ENCODE results near the gene SLC40A1.

Gene SLC40A1, protein sequence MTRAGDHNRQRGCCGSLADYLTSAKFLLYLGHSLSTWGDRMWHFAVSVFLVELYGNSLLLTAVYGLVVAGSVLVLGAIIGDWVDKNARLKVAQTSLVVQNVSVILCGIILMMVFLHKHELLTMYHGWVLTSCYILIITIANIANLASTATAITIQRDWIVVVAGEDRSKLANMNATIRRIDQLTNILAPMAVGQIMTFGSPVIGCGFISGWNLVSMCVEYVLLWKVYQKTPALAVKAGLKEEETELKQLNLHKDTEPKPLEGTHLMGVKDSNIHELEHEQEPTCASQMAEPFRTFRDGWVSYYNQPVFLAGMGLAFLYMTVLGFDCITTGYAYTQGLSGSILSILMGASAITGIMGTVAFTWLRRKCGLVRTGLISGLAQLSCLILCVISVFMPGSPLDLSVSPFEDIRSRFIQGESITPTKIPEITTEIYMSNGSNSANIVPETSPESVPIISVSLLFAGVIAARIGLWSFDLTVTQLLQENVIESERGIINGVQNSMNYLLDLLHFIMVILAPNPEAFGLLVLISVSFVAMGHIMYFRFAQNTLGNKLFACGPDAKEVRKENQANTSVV

DNA sequence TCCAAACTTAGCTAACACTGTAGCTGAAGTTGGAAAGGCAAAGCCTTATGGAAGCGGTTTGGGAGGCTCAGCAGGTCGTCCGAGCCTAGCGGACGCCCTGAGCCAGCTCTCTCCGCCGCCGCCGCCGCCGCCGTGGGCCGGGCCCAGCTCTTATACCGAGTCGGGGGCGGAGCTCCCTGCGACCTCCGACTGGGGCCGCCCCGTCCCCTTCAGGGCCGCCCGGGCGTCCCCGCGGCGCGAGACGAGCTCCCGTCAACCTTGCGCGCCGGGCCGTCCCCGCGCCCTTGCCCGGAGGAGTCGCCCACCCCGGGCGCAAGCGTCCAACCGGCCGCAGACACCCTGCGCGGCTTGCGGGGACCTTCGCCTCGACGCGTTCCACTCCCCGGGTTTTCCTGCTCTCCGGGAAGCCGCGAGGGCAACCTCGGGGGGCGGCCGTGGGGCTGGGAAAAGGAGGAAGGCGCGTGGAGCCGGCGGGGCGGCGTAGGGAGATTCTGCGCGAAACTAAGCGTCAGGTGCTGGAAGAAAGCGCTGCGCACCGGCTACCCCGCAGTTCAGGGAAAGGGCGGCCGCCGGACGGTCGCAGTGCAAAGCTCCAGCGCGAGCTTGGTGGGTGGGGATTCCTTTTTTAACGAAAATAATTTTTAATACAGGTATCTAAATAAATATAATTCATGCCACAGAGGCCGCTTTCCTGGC, at the start of gene SLC40A1:
TSS of gene SLC40A1 (minus strand) at position 129 of the 696 bp plus-strand sequence. CDS start 326 bp downstream, outside the sequence.
- peak within 1 kb of the TSS; percentile 87 to 97 (median 92) for H3K4me3 ChIP-seq (ENCODE audit: low read depth in 1 of 5, low read length in 5 of 5)
- peak within 1 kb of the TSS; percentile 90 for H3K27ac ChIP-seq (ENCODE audit: low read depth, low read length)
- H3K27me3 ChIP-seq (ENCODE audit: control insufficient read depth in 5 of 5, insufficient read depth in 4 of 5, low read length in 5 of 5) = no peaks in the 10 kb centered on the region
- peak within 1 kb of the TSS; percentile 66 to 82 (median 81) for H3K9ac ChIP-seq (ENCODE audit: low read length in 5 of 5)
- H3K9me3 ChIP-seq (ENCODE audit: control insufficient read depth in 5 of 5, low read length in 5 of 5) = no peaks in the 10 kb centered on the region
- peaks cover 7 to 54% (median 53%) of the 10 kb centered on the region in 5 donors for H3K4me1 ChIP-seq (ENCODE audit: control insufficient read depth in 5 of 5, insufficient read depth in 5 of 5, low read length in 5 of 5)
- peaks cover 0 to 5% (median 4%) of the 10 kb centered on the region in 5 donors for H3K36me3 ChIP-seq (ENCODE audit: control insufficient read depth in 5 of 5, insufficient read depth in 5 of 5, low read length in 5 of 5)

GRCh38 chr2:189629531-189630453, 49.2 kb upstream of the SLC40A1 start:
- no peak overlapping the region for H3K4me3 ChIP-seq (ENCODE audit: low read depth in 1 of 5, low read length in 5 of 5)
- no peak overlapping the region for H3K9ac ChIP-seq (ENCODE audit: low read length in 5 of 5)
- no peaks in the 10 kb centered on the region for H3K4me1 ChIP-seq (ENCODE audit: control insufficient read depth in 5 of 5, insufficient read depth in 5 of 5, low read length in 5 of 5)
- no peaks in the 10 kb centered on the region for H3K9me3 ChIP-seq (ENCODE audit: control insufficient read depth in 5 of 5, low read length in 5 of 5)
- no peaks in the 10 kb centered on the region for H3K27me3 ChIP-seq (ENCODE audit: control insufficient read depth in 5 of 5, insufficient read depth in 4 of 5, low read length in 5 of 5)
- H3K27ac ChIP-seq (ENCODE audit: low read depth, low read length) = no peak overlapping the region
- H3K36me3 ChIP-seq (ENCODE audit: control insufficient read depth in 5 of 5, insufficient read depth in 5 of 5, low read length in 5 of 5) = no peaks in the 10 kb centered on the region

DNA sequence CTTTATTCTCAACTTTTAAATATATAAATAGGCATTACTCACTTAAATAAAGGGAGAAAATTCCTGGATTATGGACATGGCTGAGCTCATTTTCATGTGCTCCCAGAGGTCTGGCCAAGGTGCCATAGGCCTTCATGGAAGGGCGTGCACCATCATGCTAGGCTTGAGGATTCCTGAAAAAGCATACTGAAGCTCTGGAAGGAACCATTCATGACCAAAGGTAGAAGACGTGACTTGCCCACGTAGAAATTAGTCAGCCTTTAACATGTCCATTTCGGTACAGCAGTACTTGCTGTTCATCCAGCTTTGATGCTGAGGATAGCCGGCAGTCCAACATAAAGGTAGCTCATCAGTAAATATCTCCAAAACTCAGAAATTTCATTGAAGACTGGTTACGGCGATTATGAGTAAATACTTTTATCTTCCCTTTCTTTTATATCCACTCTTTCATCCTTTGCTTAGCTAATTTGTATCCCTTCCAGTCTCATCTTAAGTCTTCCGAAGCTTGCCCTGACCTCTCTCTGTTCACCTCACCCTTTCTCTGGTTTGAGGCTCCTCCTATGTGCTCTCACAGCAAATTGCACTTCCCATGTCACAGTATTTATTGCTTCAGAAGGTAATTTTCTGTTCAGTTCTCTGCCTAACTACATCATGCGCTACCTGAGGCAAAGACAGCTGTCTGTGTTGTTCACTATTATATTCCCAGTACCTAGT, 48.4 kb upstream of the SLC40A1 start:
- H3K36me3 ChIP-seq (ENCODE audit: control insufficient read depth in 5 of 5, insufficient read depth in 5 of 5, low read length in 5 of 5) = no peaks in the 10 kb centered on the region
- H3K9ac ChIP-seq (ENCODE audit: low read length in 5 of 5) = no peak overlapping the region
- H3K9me3 ChIP-seq (ENCODE audit: control insufficient read depth in 5 of 5, low read length in 5 of 5) = no peaks in the 10 kb centered on the region
- H3K4me1 ChIP-seq (ENCODE audit: control insufficient read depth in 5 of 5, insufficient read depth in 5 of 5, low read length in 5 of 5) = no peaks in the 10 kb centered on the region
- H3K4me3 ChIP-seq (ENCODE audit: low read depth in 1 of 5, low read length in 5 of 5) = no peak overlapping the region
- no peak overlapping the region for H3K27ac ChIP-seq (ENCODE audit: low read depth, low read length)
- H3K27me3 ChIP-seq (ENCODE audit: control insufficient read depth in 5 of 5, insufficient read depth in 4 of 5, low read length in 5 of 5) = no peaks in the 10 kb centered on the region

GRCh38 chr2:189627789-189628188, 47.2 kb upstream of the SLC40A1 start:
- Histone ChIP-seq H3K4me1 (ENCODE audit: control insufficient read depth in 5 of 5, insufficient read depth in 5 of 5, low read length in 5 of 5) (no peaks in the 10 kb centered on the region), H3K9me3 (ENCODE audit: control insufficient read depth in 5 of 5, low read length in 5 of 5) (no peaks in the 10 kb centered on the region), H3K27me3 (ENCODE audit: control insufficient read depth in 5 of 5, insufficient read depth in 4 of 5, low read length in 5 of 5) (no peaks in the 10 kb centered on the region), H3K27ac (ENCODE audit: low read depth, low read length) (no peak overlapping the region), H3K9ac (ENCODE audit: low read length in 5 of 5) (no peak overlapping the region), H3K4me3 (ENCODE audit: low read depth in 1 of 5, low read length in 5 of 5) (no peak overlapping the region), H3K36me3 (ENCODE audit: control insufficient read depth in 5 of 5, insufficient read depth in 5 of 5, low read length in 5 of 5) (no peaks in the 10 kb centered on the region)

DNA sequence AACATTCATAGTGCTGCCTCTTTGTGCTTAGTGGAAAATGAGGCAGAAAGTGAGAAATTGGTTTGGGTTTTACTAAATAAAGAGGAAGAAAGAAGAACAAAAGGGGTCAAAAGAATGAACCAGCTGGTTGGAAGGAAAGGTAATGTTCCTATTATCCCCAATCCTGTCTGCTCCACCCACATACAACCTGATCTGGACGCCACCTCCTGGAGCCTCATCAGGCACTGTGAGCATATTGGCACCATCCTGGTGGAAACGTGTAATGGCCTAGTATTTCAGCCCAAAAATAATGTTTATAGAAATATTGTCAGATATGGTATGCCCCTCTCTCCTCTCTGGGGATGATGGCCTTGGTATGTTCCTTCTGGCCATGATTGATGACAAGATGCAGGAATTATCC, 45.0 kb upstream of the SLC40A1 start:
- Histone ChIP-seq H3K4me3 (ENCODE audit: low read depth in 1 of 5, low read length in 5 of 5) (no peak overlapping the region), H3K9me3 (ENCODE audit: control insufficient read depth in 5 of 5, low read length in 5 of 5) (no peaks in the 10 kb centered on the region)

GRCh38 chr2:189624648-189625355, 44.2 kb upstream of the SLC40A1 start:
- Histone ChIP-seq H3K9ac (ENCODE audit: low read length in 5 of 5) (no peak overlapping the region), H3K36me3 (ENCODE audit: control insufficient read depth in 5 of 5, insufficient read depth in 5 of 5, low read length in 5 of 5) (no peaks in the 10 kb centered on the region), H3K4me1 (ENCODE audit: control insufficient read depth in 5 of 5, insufficient read depth in 5 of 5, low read length in 5 of 5) (no peaks in the 10 kb centered on the region), H3K27ac (ENCODE audit: low read depth, low read length) (no peak overlapping the region), H3K4me3 (ENCODE audit: low read depth in 1 of 5, low read length in 5 of 5) (no peak overlapping the region), H3K27me3 (ENCODE audit: control insufficient read depth in 5 of 5, insufficient read depth in 4 of 5, low read length in 5 of 5) (no peaks in the 10 kb centered on the region), H3K9me3 (ENCODE audit: control insufficient read depth in 5 of 5, low read length in 5 of 5) (no peaks in the 10 kb centered on the region)

More for the DNA sequence above, 45.0 kb upstream of the SLC40A1 start:
- Histone ChIP-seq H3K27me3 (ENCODE audit: control insufficient read depth in 5 of 5, insufficient read depth in 4 of 5, low read length in 5 of 5) (no peaks in the 10 kb centered on the region), H3K4me1 (ENCODE audit: control insufficient read depth in 5 of 5, insufficient read depth in 5 of 5, low read length in 5 of 5) (no peaks in the 10 kb centered on the region), H3K27ac (ENCODE audit: low read depth, low read length) (no peak overlapping the region), H3K9ac (ENCODE audit: low read length in 5 of 5) (no peak overlapping the region), H3K36me3 (ENCODE audit: control insufficient read depth in 5 of 5, insufficient read depth in 5 of 5, low read length in 5 of 5) (no peaks in the 10 kb centered on the region)

DNA sequence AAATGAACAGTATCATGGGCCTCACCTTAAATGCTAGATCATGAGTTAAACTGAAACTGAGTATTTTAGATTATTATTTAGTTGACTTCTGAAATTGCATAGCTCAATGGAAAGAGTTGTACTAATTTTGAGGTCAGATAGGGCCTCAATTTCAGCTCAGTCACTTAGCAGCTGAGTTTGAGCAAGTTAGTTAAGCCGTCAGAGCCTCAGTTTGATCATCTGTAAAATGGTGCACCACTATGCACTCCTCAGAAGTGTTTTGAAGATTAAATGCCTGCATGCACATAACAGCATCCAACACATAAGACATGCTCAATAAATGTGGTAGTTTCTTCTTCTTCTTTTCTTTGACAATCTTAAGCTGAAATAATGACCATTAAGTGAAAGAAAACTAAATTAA, 42.5 kb upstream of the SLC40A1 start:
- no peaks in the 10 kb centered on the region for H3K9me3 ChIP-seq (ENCODE audit: control insufficient read depth in 5 of 5, low read length in 5 of 5)
- no peak overlapping the region for H3K27ac ChIP-seq (ENCODE audit: low read depth, low read length)
- H3K9ac ChIP-seq (ENCODE audit: low read length in 5 of 5) = no peak overlapping the region
- H3K4me3 ChIP-seq (ENCODE audit: low read depth in 1 of 5, low read length in 5 of 5) = no peak overlapping the region
- H3K4me1 ChIP-seq (ENCODE audit: control insufficient read depth in 5 of 5, insufficient read depth in 5 of 5, low read length in 5 of 5) = no peaks in the 10 kb centered on the region
- H3K27me3 ChIP-seq (ENCODE audit: control insufficient read depth in 5 of 5, insufficient read depth in 4 of 5, low read length in 5 of 5) = no peaks in the 10 kb centered on the region
- H3K36me3 ChIP-seq (ENCODE audit: control insufficient read depth in 5 of 5, insufficient read depth in 5 of 5, low read length in 5 of 5) = no peaks in the 10 kb centered on the region

- H3K27ac ChIP-seq (ENCODE audit: low read depth, low read length) = no peak overlapping the region
- no peaks in the 10 kb centered on the region for H3K36me3 ChIP-seq (ENCODE audit: control insufficient read depth in 5 of 5, insufficient read depth in 5 of 5, low read length in 5 of 5)
- H3K9me3 ChIP-seq (ENCODE audit: control insufficient read depth in 5 of 5, low read length in 5 of 5) = no peaks in the 10 kb centered on the region
- H3K4me1 ChIP-seq (ENCODE audit: control insufficient read depth in 5 of 5, insufficient read depth in 5 of 5, low read length in 5 of 5) = no peaks in the 10 kb centered on the region
- H3K9ac ChIP-seq (ENCODE audit: low read length in 5 of 5) = no peak overlapping the region
- H3K4me3 ChIP-seq (ENCODE audit: low read depth in 1 of 5, low read length in 5 of 5) = no peak overlapping the region
- H3K27me3 ChIP-seq (ENCODE audit: control insufficient read depth in 5 of 5, insufficient read depth in 4 of 5, low read length in 5 of 5) = no peaks in the 10 kb centered on the region
Measured at GRCh38 chr2:189621781-189622180, 41.2 kb upstream of the SLC40A1 start.

DNA sequence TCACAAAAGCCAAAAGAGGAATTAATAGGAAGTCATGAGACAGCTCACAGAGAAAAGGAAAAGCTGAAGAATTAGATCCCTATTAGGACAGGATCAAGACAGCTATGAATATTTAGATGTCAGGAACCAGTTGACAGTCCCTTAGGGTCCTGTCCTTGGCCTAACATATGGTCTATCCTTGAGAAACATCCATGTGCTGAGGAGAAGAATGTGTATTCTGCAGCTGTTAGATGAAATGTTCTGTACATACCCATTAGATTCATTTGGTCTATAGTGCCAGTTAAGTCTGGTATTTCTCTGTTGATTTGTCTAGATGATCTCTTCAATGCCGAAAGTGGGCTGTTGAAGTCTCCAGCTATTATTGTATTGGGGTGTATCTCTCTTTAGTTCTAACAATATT, 37.6 kb upstream of the SLC40A1 start:
- H3K9ac ChIP-seq (ENCODE audit: low read length in 5 of 5) = no peak overlapping the region
- no peak overlapping the region for H3K4me3 ChIP-seq (ENCODE audit: low read depth in 1 of 5, low read length in 5 of 5)
- H3K4me1 ChIP-seq (ENCODE audit: control insufficient read depth in 5 of 5, insufficient read depth in 5 of 5, low read length in 5 of 5) = peaks cover 0 to 8% (median 6%) of the 10 kb centered on the region in 5 donors
- no peaks in the 10 kb centered on the region for H3K27me3 ChIP-seq (ENCODE audit: control insufficient read depth in 5 of 5, insufficient read depth in 4 of 5, low read length in 5 of 5)
- no peak overlapping the region for H3K27ac ChIP-seq (ENCODE audit: low read depth, low read length)
- no peaks in the 10 kb centered on the region for H3K9me3 ChIP-seq (ENCODE audit: control insufficient read depth in 5 of 5, low read length in 5 of 5)
- no peaks in the 10 kb centered on the region for H3K36me3 ChIP-seq (ENCODE audit: control insufficient read depth in 5 of 5, insufficient read depth in 5 of 5, low read length in 5 of 5)
